Stimulated activated CD8-positive, alpha-beta memory T cell treated with anti-CD3 and anti-CD28 coated beads, Interleukin-4, amount 100 ng/mL, for 1 hour (primary cell): ENCODE measurements around the gene MAPK13.
"Not testable (repeated sequence)": the region's sequence is repeated elsewhere in the genome, so short reads cannot be mapped to it uniquely, and the experiment has no call there.

ENCODE experiments used
- DNase-seq, 2 donors: peaks; one replicate each; pipeline ENCODE4 v3.0.0-alpha.2; 2020; ENCODE audit warnings: low read depth in 2 of 2, low spot score in 1 of 2

The MAPK13 gene

DNA sequence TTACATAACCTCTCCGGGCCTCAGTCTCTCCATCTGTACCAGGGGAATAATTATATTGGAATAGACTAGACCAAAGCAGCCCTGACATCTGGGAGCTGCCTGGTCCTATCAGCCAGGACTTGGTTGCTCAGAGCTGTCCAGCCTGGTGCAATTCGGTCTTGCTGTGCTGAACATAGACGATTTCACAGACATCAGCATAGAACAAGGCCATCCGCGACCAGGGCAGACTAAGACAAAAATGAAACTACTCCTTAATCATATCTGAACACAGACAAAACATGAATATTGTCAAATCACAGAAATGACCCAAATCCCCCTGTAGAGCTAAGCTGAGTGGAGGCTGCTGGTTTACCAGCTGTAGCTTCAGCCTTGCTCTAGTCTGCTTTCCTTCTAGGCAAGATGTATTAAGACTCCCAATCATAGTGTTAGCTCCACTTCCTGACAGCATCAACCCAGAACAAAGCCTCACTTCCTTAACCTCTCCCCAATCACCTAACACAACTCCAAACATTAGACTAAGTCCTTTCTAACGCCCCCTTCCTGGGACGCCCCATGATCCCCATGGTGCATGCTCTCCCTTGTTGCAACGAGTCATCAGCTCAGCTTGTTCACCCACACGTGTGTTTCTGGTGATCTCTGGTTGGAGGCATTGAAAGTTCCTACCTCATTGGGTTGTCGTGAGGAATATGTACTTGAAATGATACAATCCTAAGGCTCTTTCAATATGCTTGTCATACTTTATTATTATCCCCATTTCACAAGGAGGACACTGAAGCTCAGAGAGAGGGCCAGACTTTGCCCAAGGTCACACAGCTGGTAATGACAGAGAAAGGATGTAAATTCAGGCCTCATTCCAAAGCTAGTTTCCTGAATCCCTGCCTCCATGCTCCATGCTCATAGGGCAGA lies 3.5 kb upstream of the MAPK13 start:
- no peak for DNase-seq

- DNase-seq, result no peak
These were observed 2.8 kb upstream of the MAPK13 start for GRCh38 chr6:36127462-36128016.

DNA sequence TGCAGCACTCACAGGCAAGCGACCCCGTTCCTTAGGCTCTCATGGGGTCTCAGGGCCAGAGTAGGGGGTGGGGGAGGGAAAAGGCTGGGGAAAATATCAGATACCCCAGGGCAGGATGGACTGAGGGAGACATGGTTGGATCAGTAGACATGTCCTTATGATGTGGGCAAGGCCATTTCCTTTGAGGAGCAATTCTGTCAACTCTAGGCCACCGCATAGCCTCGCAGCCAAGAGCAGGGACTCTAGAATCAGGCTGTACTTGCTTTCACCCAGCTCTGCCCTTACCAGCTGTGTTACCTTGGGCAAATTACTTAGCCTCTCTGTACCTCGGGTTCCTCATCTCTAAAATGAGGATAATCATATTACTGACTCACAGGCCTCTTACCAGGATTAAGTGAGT lies 2.2 kb upstream of the MAPK13 start:
- no peak for DNase-seq

DNA sequence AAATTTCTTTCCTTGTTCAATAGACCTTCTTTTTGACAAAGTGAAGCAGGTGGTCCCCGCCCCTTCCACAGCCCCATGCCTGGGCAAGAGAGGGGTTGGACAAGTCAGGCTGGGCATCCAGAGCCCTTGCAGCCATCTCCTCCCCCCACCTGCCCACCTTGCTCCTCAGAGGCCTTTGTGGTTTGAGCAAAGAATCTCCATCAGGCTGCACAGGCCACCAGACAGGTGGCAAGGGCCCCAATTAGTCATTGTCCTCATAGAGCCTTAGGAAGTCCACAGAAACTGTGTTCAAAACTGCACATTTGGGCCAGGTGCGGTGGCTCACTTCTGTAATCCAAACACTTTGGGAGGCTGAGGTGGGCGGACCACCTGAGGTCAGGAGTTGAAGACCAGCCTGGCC lies 1.5 kb upstream of the MAPK13 start:
- DNase-seq, result no peak

GRCh38 chr6:36129334-36129733 lies 979 bp upstream of the MAPK13 start:
- DNase-seq, result not testable (repeated sequence)

GRCh38 chr6:36130667-36131510 lies 576 bp downstream of the MAPK13 start:
- DNase-seq, result no peak

GRCh38 chr6:36131511-36132245 lies 1.4 kb downstream of the MAPK13 start:
- no peak for DNase-seq

- no peak for DNase-seq
These were observed 2.1 kb downstream of the MAPK13 start for GRCh38 chr6:36132246-36132895.

DNA sequence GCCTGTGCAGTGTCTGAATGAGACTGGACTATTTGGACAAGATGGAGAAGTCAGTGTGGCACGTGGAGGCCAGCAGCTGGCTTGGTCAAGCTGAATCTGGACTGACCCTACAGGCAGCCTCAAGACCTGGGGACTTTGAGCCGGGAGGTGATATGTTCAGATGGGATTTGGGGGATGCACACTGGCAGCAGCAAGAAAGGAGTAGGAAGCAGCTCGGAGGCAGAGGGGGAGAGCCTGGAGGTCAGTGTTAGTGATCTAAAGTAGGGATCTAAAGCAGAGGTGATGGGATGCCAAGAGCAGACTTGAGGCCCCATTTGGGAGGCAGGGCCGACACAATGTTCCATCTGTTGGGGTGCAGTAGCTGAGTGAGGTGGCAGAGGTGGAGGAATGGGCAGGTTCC lies 2.8 kb downstream of the MAPK13 start:
- DNase-seq, result no peak

DNA sequence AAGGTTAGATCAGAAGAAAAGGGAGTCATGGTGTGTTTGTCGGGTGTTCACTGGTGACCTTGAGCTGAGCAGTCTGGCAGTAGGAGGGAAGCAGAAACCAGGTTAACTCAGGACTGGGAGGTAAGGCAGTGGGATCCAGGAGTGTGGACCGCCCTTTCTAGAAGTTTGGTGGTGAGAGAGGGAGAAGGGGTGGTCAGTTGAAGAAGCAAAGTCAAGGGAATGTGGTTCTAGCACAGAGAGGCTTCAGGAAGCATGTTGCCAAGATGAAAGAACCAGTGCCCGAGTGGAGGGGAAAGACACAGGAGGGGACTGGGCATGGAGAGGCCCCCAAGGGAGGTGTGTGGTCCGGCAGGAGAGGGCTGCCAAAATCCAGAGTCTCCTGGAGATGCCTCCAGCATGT lies 3.6 kb downstream of the MAPK13 start:
- DNase-seq, result no peak

GRCh38 chr6:36135053-36135731 lies 4.9 kb downstream of the MAPK13 start:
- no peak for DNase-seq

GRCh38 chr6:36136034-36136433 lies 5.7 kb downstream of the MAPK13 start:
- no peak for DNase-seq

GRCh38 chr6:36136551-36136950 lies 6.2 kb downstream of the MAPK13 start:
- DNase-seq, result no peak

- DNase-seq, result no peak
These were observed 8.4 kb downstream of the MAPK13 start for GRCh38 chr6:36138667-36139066.

DNA sequence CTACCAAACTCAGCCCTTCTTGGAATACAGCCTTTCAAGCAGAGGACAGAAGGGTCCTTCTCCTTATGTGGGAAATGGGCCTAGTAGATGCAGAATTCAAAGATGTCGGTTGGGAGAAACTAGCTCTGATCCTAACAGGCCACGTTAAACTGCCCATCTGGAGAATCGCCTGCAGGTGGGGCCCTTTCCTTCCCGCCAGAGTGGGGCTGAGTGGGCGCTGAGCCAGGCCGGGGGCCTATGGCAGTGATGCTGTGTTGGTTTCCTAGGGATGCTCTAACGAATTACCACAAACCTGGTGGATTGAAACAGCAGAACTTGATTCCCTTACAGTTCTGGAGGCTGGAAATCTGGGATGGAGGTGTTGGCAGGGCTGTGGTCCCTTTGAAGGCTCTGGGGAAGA lies 9.1 kb downstream of the MAPK13 start:
- no peak for DNase-seq

DNA sequence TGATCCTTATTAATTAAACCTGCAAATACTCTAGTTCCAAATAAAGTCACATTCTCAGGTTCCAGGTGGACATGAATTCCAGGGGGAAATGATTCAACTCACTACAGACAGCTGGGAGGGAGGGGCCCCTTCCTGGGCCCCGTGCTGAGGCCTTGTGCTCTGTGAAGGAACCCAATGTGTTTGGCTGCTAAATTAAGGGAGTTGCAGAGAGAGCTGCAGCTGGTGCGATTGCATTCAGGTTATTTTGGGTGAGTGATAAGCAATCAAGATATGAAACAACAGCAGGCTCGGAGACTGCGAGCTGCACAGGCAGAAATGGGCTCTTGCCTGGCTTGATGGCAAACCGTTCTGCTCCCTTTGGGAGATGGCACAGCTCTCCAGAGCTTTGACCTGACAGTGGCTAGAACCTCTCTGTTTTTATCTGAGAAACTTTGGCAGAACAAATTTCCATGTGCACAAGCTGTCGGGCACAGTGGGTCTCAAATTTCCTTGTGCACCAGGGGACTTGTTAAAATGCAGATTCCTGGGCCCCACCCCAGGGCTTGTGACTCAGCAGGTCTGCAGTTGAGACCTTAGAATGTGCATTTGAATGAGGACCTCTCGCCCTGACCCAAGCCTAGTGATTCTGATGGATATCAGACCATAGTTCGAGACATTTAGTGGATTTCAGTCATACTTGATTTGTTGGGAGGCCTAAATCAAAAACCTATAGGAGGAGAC lies 9.8 kb downstream of the MAPK13 start:
- DNase-seq, result no peak

- no peak for DNase-seq
These were observed 10.8 kb downstream of the MAPK13 start for GRCh38 chr6:36141091-36141490.

- DNase-seq, result no peak
These were observed 11.6 kb downstream of the MAPK13 start for GRCh38 chr6:36141961-36142360.
